Adrenal gland (tissue), 12 donors: ENCODE measurements around the gene TM9SF1. TPM values are rescaled to one million over a fixed set of nuclear protein-coding genes. Genes with fewer than 3 reads are reported as not detected.

Source experiments
- DNase-seq, 7 donors: peaks; one replicate each; pipeline ENCODE4 v3.0.0-alpha.2; 2019 to 2020
- H3K27ac ChIP-seq, 5 donors: fragments of 200-600 bp; sonication (generic) in 4 of 5; 1 replicate in 3 of 5; 2 replicates in 2 of 5; pipeline versions ENCODE4 v1.5.1 to v1.8.0; 2016 to 2020; ENCODE audit warnings: mild to moderate bottlenecking in 1 of 5
- H3K27me3 ChIP-seq: fragments of 200-600 bp; 2 replicates; pipeline ENCODE4 v1.8.0; 2021
- H3K36me3 ChIP-seq, 2 donors: fragments of 200-600 bp; replicated peaks in 1 of 2; 1 replicate in 1 of 2; 2 replicates in 1 of 2; pipeline versions ENCODE4 v1.5.1 to v1.8.0; 2018 to 2022
- H3K4me1 ChIP-seq, 2 donors: fragments of 200-600 bp; replicated peaks in 1 of 2; 1 replicate in 1 of 2; 2 replicates in 1 of 2; pipeline versions ENCODE4 v1.5.1 to v1.8.0; 2018 to 2021
- H3K4me3 ChIP-seq, 4 donors: fragments of 200-600 bp; sonication (generic) in 3 of 4; one replicate each; pipeline ENCODE4 v1.5.1; 2016 to 2018
- H3K9me3 ChIP-seq, 3 donors: fragments of 200-600 bp; sonication (generic) in 1 of 3; replicated peaks in 1 of 3; 1 replicate in 2 of 3; 2 replicates in 1 of 3; pipeline versions ENCODE4 v1.5.1 to v1.8.0; 2016 to 2021
- POLR2A ChIP-seq, 2 donors: fragments of 450-650 bp; IDR thresholded peaks; one replicate each; pipeline ENCODE4 v1.6.1; 2017; ENCODE audit warnings: antibody characterized with exemption in 2 of 2, mild to moderate bottlenecking in 2 of 2, moderate library complexity in 1 of 2
- WGBS, 4 donors: extraction: QIAGEN DNeasy Blood & Tissue Kit in 2 of 4; methylation state at CpG; one replicate each; pipeline versions ENCODE4 v1.1.5 to v1.1.7; 2013 to 2017; 5-methylcytosine and 5-hydroxymethylcytosine counted together
- intact Hi-C, 2 donors: fragments of 100-400 bp; cut with DNase I; formaldehyde crosslinking; loops; one replicate each; pipeline versions ENCODE4 v1.14.1 to v1.15.0; 2022 to 2023
- polyA plus RNA-seq, 3 donors: library from polyadenylated mRNA; stranded (reverse); fragments of 200-250 nt in 2 of 3; fragments of 350-450 nt in 1 of 3; fragmentation: Illumina TruSeq in 1 of 3; extraction: RNeasy Lipid Tissue Mini Kit (QIAGEN cat#74804) in 1 of 3; gene quantifications; one replicate each; pipeline ENCODE4 v1.2.3, GENCODE V29; 2013 to 2014
- total RNA-seq, 9 donors: library from RNA; depleted of rRNA in 4 of 9; stranded (reverse); fragments of >200 nt in 4 of 9; fragments of 120-200 nt in 1 of 9; fragmentation: NEBNext Ultra II Directional in 1 of 9; extraction: Animal tissue kit (Norgen Biotek cat#: 25700) in 1 of 9; gene quantifications; one replicate each; pipeline versions ENCODE4 v1.1.0 to v1.2.4, GENCODE V29; 2013 to 2023
- TF ChIP-seq, protein P1 (sequence below), 6 experiments: fragments of 450-650 bp in 4 of 6; fragments of 200-600 bp in 2 of 6; sonication (generic) in 1 of 6; IDR thresholded peaks; 1 replicate in 5 of 6; 2 replicates in 1 of 6; pipeline versions ENCODE4 v1.5.1 to v1.8.0; 2016 to 2021; ENCODE audit warnings: antibody characterized with exemption in 6 of 6, mild to moderate bottlenecking in 2 of 6, moderate library complexity in 1 of 6
- donor health status: healthy with polysubstance abuse.
- donor health status: Bipolar disorder and iron deficiency.
- donor health status: DM: yes; HTN: yes; CAD: no.
- donor health status: DM: no; HTN: no; CAD: no.
- donor health status: DM: no; HTN: no; CAD: no.
- donor health status: DM: yes; HTN: yes; CAD: no.

The TM9SF1 gene
- total and polyA plus RNA-seq, 12 donors: 43.7 to 123 (median 86.6) TPM

DNA sequence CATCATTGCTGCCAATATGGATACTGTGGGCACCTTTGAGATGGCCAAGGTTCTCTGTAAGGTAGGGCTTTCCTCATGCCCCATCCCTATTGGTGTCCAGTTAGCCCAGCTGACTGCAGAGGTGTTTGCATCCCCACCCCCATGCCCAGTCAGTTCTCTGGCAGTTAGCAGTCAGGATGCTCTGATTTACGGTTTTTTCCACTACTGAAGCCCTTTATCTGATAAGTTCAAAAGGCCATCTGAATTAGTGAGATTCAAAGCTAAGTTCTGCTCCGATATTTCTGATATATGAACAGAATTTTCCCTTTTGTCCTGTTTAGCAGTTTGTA lies 38.3 kb upstream of the TM9SF1 start:
- peak overlapping the region; percentile 45 to 99 (median 82) for H3K27ac ChIP-seq
- peak in 6 of 7 donors; percentile 49 to 89 (median 64) for DNase-seq
- WGBS, 4 donors: 34 to 50% (median 43%) methylated on average over 2 of the region's 2 CpGs
- TF ChIP-seq POLR2A (IDR thresholded peaks at IDR 0.05): no peak
- no peaks in the 10 kb centered on the region for H3K27me3 ChIP-seq
- intact Hi-C loops: no loop called here
- H3K36me3 ChIP-seq: peaks cover 0 to 39% of the 10 kb centered on the region in 2 donors
- no peaks in the 10 kb centered on the region for H3K9me3 ChIP-seq
- peaks cover 29 to 47% of the 10 kb centered on the region in 2 donors for H3K4me1 ChIP-seq
- peak overlapping the region in 1 of 4 donors; percentile 81 for H3K4me3 ChIP-seq

GRCh38 chr14:24232645-24233537 lies 37.6 kb upstream of the TM9SF1 start, which contains the start of gene GMPR2:
Gene GMPR2, plus strand, starts transcription at chr14:24232929. Its CDS starts 325 bp downstream, at chr14:24233254.
- DNase-seq: peak in 4 of 7 donors; percentile 20 to 86 (median 80)
- no peaks in the 10 kb centered on the region for H3K9me3 ChIP-seq
- 3 to 4% (median 4%) methylated on average over 23 to 38 of the region's 38 CpGs for WGBS, 4 donors
- H3K27me3 ChIP-seq: no peaks in the 10 kb centered on the region
- peak; percentile 11 to 71 for TF ChIP-seq POLR2A (IDR thresholded peaks at IDR 0.05)
- TF ChIP-seq, protein P1, sequence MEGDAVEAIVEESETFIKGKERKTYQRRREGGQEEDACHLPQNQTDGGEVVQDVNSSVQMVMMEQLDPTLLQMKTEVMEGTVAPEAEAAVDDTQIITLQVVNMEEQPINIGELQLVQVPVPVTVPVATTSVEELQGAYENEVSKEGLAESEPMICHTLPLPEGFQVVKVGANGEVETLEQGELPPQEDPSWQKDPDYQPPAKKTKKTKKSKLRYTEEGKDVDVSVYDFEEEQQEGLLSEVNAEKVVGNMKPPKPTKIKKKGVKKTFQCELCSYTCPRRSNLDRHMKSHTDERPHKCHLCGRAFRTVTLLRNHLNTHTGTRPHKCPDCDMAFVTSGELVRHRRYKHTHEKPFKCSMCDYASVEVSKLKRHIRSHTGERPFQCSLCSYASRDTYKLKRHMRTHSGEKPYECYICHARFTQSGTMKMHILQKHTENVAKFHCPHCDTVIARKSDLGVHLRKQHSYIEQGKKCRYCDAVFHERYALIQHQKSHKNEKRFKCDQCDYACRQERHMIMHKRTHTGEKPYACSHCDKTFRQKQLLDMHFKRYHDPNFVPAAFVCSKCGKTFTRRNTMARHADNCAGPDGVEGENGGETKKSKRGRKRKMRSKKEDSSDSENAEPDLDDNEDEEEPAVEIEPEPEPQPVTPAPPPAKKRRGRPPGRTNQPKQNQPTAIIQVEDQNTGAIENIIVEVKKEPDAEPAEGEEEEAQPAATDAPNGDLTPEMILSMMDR (IDR thresholded peaks at IDR 0.05): no peak
- peak within 1 kb of the TSS; percentile 23 to 86 (median 78) for H3K4me3 ChIP-seq
- H3K4me1 ChIP-seq: peaks cover 29 to 47% of the 10 kb centered on the region in 2 donors
- intact Hi-C loops: no loop called here
- peaks cover 0 to 39% of the 10 kb centered on the region in 2 donors for H3K36me3 ChIP-seq
- peak within 1 kb of the TSS; percentile 45 to 99 (median 82) for H3K27ac ChIP-seq

DNA sequence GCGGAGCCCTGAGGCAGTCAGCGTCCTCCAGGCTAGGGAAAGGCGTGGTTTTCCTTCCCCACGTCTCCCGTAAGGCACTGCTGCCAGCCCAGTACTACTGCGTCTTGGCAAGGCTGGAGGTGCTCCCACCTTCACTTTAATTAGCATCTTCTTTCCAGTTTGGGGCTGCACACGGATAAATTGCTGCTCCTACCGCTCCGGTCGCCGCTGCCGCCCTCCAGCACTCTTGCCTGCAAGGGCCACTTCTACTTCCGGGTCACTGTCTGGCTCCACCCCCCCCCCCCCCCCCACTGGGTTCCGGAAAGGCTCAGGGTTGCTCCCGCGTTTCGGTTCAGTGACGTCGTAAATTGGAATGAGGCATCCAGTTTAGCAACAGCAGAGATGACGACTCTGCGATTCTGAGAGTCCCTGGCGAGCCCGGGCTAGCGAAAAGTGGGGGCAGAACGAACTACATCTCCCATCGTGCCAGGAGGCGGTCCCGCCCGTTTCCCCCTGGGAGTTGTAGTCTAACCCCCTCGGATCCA lies 36.9 kb upstream of the TM9SF1 start, which contains the start of gene NEDD8:
Gene NEDD8, minus strand, starts transcription at position 247 of the 524 bp plus-strand sequence. Its CDS starts 100 bp downstream, at position 147.
- 0% methylated on average over 14 to 30 of the region's 30 CpGs for WGBS, 4 donors
- Histone ChIP-seq H3K4me1 (peaks cover 29 to 47% of the 10 kb centered on the region in 2 donors), H3K9me3 (no peaks in the 10 kb centered on the region), H3K4me3 (peak within 1 kb of the TSS; percentile 23 to 86 (median 78)), H3K27ac (peak within 1 kb of the TSS; percentile 45 to 99 (median 82)), H3K36me3 (peaks cover 0 to 38% of the 10 kb centered on the region in 2 donors), H3K27me3 (no peaks in the 10 kb centered on the region)
- intact Hi-C loops: no loop called here
- TF ChIP-seq POLR2A (IDR thresholded peaks at IDR 0.05): peak in 1 of 2 donors; percentile 13
- TF ChIP-seq, protein P1 (IDR thresholded peaks at IDR 0.05): no peak
- peak; percentile 86 to 97 (median 94) for DNase-seq

GRCh38 chr14:24231263-24232120 lies 36.3 kb upstream of the TM9SF1 start:
- Histone ChIP-seq H3K4me3 (peak overlapping the region; percentile 23 to 86 (median 78)), H3K9me3 (no peaks in the 10 kb centered on the region), H3K36me3 (peaks cover 0 to 31% of the 10 kb centered on the region in 2 donors), H3K27ac (peak overlapping the region; percentile 42 to 99 (median 82)), H3K27me3 (no peaks in the 10 kb centered on the region), H3K4me1 (peaks cover 29 to 50% of the 10 kb centered on the region in 2 donors)
- peak in 2 of 7 donors; percentile 13 to 57 for DNase-seq
- intact Hi-C loops: no loop called here
- 7 to 11% (median 10%) methylated on average over 20 to 23 of the region's 23 CpGs for WGBS, 4 donors
- TF ChIP-seq, protein P1 (IDR thresholded peaks at IDR 0.05): no peak
- no peak for TF ChIP-seq POLR2A (IDR thresholded peaks at IDR 0.05)
